Right cardiac atrium (tissue), 5 donors: Measurements from ENCODE around the gene TBCC. TPM values are rescaled to one million over a fixed set of nuclear protein-coding genes. Genes with fewer than 3 reads are reported as not detected.
"Not testable (repeated sequence)": the region's sequence is repeated elsewhere in the genome, so short reads cannot be mapped to it uniquely, and the experiment has no call there.

Source experiments
- ATAC-seq, 2 donors: fragments of 200-7000 bp; cut with Tn5 transposase; one replicate each; pipeline versions ENCODE4 v1.8.0 to v1.9.1; 2020; ENCODE audit warnings: moderate library complexity in 2 of 2, mild to moderate bottlenecking in 1 of 2
- DNase-seq, 3 donors: peaks; one replicate each; pipeline ENCODE4 v3.0.0-alpha.2; 2020
- H3K27ac ChIP-seq: one replicate; pipeline ENCODE4 v1.5.1; 2013; ENCODE audit warnings: mild to moderate bottlenecking, low read length, control low read depth, moderate library complexity
- H3K27me3 ChIP-seq: one replicate; pipeline ENCODE4 v1.6.1; 2013; ENCODE audit not compliant: control insufficient read depth, insufficient read depth
- H3K4me1 ChIP-seq: one replicate; pipeline ENCODE4 v1.6.1; 2013; ENCODE audit warnings: low read length; ENCODE audit not compliant: control insufficient read depth, insufficient read depth
- H3K4me3 ChIP-seq: one replicate; pipeline ENCODE4 v1.5.1; 2013; ENCODE audit warnings: low read length, control low read depth
- H3K9me3 ChIP-seq: one replicate; pipeline ENCODE4 v1.6.1; 2013; ENCODE audit warnings: low read length; ENCODE audit not compliant: control insufficient read depth
- WGBS: extraction: QIAGEN DNeasy Blood & Tissue Kit; methylation state at CpG from one replicate; pipeline ENCODE4 v1.1.7; 2013; 5-methylcytosine and 5-hydroxymethylcytosine counted together
- intact Hi-C, 4 donors: fragments of 100-400 bp; cut with DNase I; formaldehyde crosslinking; loops; one replicate each; pipeline versions ENCODE4 v1.11.0 to v1.14.0; 2022 to 2023
- polyA plus RNA-seq: library from polyadenylated mRNA; stranded (reverse); fragments of 200-250 nt; gene quantifications from one replicate; pipeline ENCODE4 v1.2.3, GENCODE V29; 2013
- total RNA-seq, 4 donors: library from RNA; stranded (reverse); fragmentation: NEBNext Ultra II Directional; extraction: Animal tissue kit (Norgen Biotek cat#: 25700); gene quantifications; one replicate each; pipeline ENCODE4 v1.2.1, GENCODE V29; 2021
- donor health status: healthy with polysubstance abuse.
- donor health status: DM: no; HTN: yes; CAD: no.
- donor health status: DM: no; HTN: no; CAD: no.
- donor health status: DM: no; HTN: yes; CAD: no; lungs with severe emphysema.
- donor health status: DM: yes; HTN: yes; CAD: no.

Gene TBCC
- total and polyA plus RNA-seq, 5 donors, result 13.9 to 18.2 (median 15.2) TPM

DNA sequence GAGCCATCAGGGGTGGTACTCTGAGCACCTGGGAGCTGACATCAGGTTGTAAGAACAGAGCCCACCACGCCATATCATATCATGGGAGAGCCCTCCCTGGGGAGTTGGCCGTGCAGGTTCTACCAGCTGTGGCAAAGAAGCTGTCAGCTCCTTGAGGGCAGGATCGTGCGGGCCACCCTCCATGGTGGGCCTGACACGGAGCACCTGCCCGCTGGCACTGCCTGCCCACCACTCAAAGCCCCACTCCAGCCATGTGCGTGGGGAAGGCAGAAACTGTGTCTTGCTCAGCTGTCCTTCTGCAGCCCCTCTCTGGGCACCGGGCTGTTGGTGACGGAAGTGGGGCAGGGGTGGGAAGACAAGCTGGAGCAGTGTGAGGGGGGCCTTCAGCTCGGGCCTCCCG, 37.8 kb downstream of the TBCC start:
- intact Hi-C loops, result no loop called here
- Histone ChIP-seq H3K4me3 (no peak overlapping the region), H3K27me3 (no peaks in the 10 kb centered on the region), H3K27ac (no peak overlapping the region), H3K9me3 (no peaks in the 10 kb centered on the region), H3K4me1 (no peaks in the 10 kb centered on the region)
- no peak for DNase-seq
- ATAC-seq, result no peak
- WGBS, result 90% methylated on average over 11 of the region's 11 CpGs

DNA sequence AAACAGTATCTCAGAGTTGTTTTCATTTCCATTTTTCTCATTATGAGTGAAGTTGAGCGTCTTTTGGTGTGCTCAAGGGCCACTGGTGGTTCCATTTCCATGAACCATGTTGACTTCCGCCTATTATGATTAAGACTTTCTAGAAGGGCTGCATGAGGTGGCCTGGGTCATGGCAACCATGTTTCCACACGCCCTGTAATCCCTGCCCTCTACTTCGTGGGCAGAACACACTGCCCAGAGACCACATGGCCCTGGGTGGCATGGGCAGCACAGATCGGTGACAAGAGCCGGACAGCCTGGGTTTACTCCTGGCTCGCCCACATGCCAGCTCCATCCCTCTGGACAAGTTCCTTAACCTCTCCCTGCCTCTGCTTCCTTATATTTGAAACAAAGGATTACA, 38.3 kb downstream of the TBCC start:
- H3K4me3 ChIP-seq, result no peak overlapping the region
- no peaks in the 10 kb centered on the region for H3K27me3 ChIP-seq
- no peaks in the 10 kb centered on the region for H3K9me3 ChIP-seq
- 95% methylated on average over 7 of the region's 7 CpGs for WGBS
- no peaks in the 10 kb centered on the region for H3K4me1 ChIP-seq
- ATAC-seq (no peak), DNase-seq (no peak)
- no peak overlapping the region for H3K27ac ChIP-seq
- intact Hi-C loops, result no loop called here

DNA sequence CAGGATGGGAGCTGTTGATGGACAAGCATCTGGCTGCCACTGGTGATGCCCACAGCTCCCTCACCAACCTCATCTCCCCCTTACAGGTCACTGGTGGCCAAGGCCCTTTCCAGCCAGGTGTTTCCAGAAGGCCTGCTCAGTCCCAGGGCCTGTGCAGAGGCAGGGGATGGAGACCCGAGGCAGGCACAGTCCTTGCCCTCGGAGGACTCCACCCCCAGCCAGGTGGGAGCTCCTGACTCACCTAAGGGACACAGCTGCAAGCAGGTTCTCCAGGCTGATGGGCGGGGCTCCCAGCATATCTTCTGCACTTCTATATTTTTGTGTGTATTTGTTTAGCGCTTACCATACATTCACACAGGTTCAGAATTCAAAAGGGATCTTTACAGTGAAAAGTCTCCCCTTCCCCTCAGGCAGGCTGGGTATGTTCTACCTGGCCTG, 40.9 kb downstream of the TBCC start:
- DNase-seq, result no peak
- no peak overlapping the region for H3K27ac ChIP-seq
- no peaks in the 10 kb centered on the region for H3K4me1 ChIP-seq

DNA sequence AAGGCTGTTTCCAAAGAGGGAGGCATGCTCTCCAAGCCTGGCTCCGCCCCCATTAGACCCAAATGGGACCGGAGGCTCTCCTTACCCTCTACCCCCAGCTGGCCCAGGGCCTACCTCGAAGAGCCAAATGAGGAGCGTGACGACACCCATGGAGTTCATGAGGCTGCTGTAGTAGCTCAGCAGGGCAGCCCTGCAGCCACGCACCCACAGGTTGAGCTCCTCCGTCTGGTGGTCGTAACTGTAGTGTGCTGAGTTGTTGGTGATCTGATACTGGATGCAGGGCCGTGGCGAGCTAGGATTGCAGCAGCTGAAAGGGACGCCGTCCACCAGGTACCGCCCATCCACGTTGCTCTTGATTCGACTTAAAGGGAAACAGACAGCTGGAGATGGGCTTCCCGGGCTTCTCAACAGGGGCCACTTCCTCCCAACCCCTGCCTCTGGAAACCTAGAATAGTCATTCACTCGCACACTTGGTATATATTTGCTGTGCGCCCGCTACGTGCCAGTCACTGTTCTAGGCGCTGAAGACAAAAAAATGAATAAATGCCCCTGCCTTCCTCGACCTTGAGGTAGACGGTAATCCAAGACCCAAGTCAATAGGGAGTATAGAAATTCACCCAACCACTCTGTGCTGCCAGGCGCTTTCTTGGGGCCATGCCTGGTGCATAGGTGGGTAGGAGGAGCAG, 41.5 kb downstream of the TBCC start:
- peak; percentile 68 to 78 for ATAC-seq
- peak; percentile 69 to 84 (median 74) for DNase-seq
- Histone ChIP-seq H3K27ac (no peak overlapping the region), H3K4me3 (peak overlapping the region; percentile 27), H3K27me3 (no peaks in the 10 kb centered on the region), H3K9me3 (no peaks in the 10 kb centered on the region), H3K4me1 (no peaks in the 10 kb centered on the region)
- intact Hi-C loops, result no loop called here
- WGBS, result 52% methylated on average over 24 of the region's 24 CpGs

More for the DNA sequence above, 40.9 kb downstream of the TBCC start:
- 94% methylated on average over 4 of the region's 4 CpGs for WGBS
- Histone ChIP-seq H3K27me3 (no peaks in the 10 kb centered on the region), H3K4me3 (no peak overlapping the region), H3K9me3 (no peaks in the 10 kb centered on the region)
- ATAC-seq, result no peak
- intact Hi-C loops, result no loop called here

DNA sequence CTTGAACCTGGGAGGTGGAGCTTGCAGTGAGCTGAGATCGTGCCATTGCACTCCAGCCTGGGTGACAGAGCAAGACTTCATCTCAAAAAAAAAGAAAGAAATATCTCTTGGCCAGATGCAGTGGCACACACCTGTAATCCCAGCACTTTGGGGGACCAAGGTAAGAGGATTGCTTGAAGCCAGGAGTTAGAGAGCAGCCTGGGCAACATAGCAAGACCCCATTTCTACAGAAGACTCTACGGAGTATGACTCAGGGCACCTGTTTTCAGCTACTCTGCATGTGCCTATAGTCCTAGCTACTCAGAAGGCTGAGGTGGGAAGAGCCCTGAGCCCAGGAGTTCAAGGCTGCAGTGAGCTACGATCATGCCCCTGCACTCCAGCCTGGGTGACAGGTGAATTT, 43.1 kb downstream of the TBCC start:
- intact Hi-C loops, H3K27ac ChIP-seq, H3K9me3 ChIP-seq, H3K4me3 ChIP-seq, ATAC-seq, H3K27me3 ChIP-seq, DNase-seq, H3K4me1 ChIP-seq: not testable (repeated sequence)
- WGBS, result 96% methylated on average over 3 of the region's 3 CpGs

DNA sequence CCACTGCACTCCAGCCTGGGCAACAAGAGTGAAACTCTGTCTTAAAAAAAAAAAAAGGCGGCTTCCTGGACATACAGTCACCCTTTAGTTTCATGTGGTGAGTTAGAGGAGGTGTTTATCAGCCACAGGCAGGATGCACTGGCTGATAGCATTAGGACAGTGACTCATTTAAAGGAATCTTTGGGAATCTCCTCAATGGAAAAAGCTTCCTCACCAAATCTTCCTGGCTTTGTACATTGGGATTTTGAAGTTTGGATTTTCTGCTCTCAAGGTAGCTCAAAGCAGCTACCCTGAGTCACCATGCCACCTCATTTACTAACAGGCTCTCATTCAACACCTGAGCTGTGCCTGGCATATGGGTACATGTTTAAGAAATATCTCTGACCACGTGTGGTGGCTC, 43.7 kb downstream of the TBCC start:
- intact Hi-C loops, result no loop called here
- ATAC-seq, result peak in 1 of 2 donors; percentile 52
- H3K4me1 ChIP-seq, result no peaks in the 10 kb centered on the region
- H3K4me3 ChIP-seq, result no peak overlapping the region
- no peaks in the 10 kb centered on the region for H3K9me3 ChIP-seq
- H3K27me3 ChIP-seq, result no peaks in the 10 kb centered on the region
- DNase-seq, result no peak
- H3K27ac ChIP-seq, result no peak overlapping the region
- WGBS, result 70% methylated on average over 2 of the region's 2 CpGs

DNA sequence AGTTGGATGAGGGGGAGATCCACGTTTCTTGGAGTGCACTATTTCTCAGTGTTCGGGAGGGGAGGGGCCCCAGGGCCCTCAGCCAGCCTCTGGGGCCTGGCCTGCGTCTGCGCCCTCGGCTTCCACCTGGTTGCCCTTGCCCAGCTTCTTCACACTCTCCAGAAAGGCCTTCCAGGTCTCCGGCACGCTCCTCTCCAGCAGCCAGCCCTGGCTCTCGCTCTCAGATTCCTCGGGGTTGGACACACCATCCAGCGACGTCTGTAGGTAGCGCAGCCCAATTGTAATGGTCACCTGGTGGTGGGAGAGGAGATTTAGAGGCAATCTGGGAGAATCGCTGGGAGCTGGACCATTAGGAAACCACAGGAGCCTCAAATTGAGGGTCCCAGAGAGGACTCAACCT, 47.7 kb downstream of the TBCC start:
- H3K9me3 ChIP-seq, result no peaks in the 10 kb centered on the region
- DNase-seq (no peak), ATAC-seq (no peak)
- H3K27ac ChIP-seq, result no peak overlapping the region
- intact Hi-C loops, result no loop called here
- H3K4me3 ChIP-seq, result no peak overlapping the region
- no peaks in the 10 kb centered on the region for H3K27me3 ChIP-seq
- no peaks in the 10 kb centered on the region for H3K4me1 ChIP-seq
- 85% methylated on average over 13 of the region's 13 CpGs for WGBS

DNA sequence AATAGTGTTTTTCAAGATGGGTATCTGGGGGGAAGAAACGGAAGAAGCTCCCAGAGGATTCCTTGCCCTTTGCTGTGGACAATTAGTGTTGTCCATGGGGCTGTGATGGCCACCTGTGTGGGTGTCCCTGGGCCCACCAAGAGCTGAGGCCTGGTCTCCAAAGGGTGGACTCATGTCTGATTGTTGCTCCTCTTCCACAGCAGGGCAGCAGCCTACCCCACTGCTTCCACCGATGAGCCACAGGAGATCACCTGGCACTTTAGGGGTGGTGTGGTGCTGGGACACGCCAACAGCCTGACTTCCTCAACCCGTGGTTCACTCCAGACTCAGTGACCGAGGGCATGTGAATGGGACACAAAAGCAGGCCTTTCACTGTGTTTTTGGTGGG, 48.6 kb downstream of the TBCC start:
- Histone ChIP-seq H3K27me3 (no peaks in the 10 kb centered on the region), H3K9me3 (no peaks in the 10 kb centered on the region), H3K27ac (no peak overlapping the region), H3K4me3 (no peak overlapping the region), H3K4me1 (no peaks in the 10 kb centered on the region)
- intact Hi-C loops, result no loop called here
- ATAC-seq (no peak), DNase-seq (no peak)
- WGBS, result 86% methylated on average over 5 of the region's 5 CpGs

DNA sequence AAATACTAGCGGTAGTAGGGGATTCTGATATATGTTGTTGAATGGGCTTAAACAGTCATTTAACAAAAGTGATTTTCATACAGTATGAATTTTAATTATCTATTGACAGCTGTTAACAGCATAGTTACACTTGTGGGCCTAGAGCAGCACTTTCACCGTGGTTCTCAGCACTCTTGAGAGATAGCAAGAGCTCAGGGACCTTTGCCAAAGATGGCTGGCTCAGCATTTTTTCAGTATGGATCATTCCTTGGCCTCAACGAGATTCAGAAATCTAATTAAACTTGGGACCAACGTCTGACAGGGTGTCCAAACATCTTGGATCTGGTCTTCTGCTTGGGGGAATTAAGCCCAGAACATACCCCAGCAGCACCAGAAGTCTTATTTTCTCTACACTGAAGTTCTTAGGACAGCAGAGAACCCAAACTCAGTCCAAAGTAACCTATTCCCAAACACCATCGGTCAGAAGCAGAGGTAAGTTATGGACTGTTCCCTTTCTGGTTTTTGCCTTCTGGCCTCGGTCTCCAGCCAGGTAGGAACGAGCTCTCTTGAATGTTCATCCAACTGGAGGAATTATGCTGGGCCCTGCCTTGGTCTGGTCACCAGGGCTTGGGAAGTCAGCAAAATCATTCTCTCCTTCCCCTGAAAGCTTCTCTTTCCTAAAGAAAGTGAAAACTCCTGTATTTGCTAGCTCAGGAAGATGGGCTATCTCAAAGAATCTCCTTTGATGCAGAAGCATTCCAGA, 49.2 kb downstream of the TBCC start:
- no peak overlapping the region for H3K27ac ChIP-seq
- intact Hi-C loops, result no loop called here
- H3K27me3 ChIP-seq, result no peaks in the 10 kb centered on the region
- H3K4me3 ChIP-seq, result no peak overlapping the region
- ATAC-seq (peak in 1 of 2 donors; percentile 53), DNase-seq (peak in 1 of 3 donors; percentile 26)
- no peaks in the 10 kb centered on the region for H3K9me3 ChIP-seq
- no peaks in the 10 kb centered on the region for H3K4me1 ChIP-seq
- 62% methylated on average over 7 of the region's 7 CpGs for WGBS

DNA sequence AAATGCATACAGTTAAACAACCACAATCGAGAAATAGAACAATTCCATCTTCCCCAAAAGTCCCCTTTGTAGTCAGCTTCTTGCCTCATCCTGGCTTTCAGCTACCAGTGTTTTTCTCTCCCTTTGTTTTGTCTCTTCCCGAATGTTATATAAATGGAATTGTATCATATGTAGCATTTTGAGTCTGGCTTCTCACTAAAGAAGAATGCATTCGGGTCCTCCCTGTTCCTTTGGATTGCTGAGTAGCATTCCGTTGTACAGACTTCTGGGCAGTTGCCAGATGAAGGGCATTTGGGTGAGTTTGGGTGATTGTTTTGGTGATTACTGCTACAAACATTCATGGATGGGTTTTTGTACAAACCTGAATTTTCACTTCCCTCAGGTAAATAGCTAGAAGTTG, 51.3 kb downstream of the TBCC start:
- H3K9me3 ChIP-seq, result no peaks in the 10 kb centered on the region
- 63% methylated on average over 4 of the region's 4 CpGs for WGBS
- no peaks in the 10 kb centered on the region for H3K27me3 ChIP-seq
- ATAC-seq (no peak), DNase-seq (no peak)
- H3K27ac ChIP-seq, result no peak overlapping the region
- H3K4me3 ChIP-seq, result no peak overlapping the region
- H3K4me1 ChIP-seq, result no peaks in the 10 kb centered on the region
- intact Hi-C loops, result no loop called here
